GM10266 (cell line): ENCODE results near the gene COMP.
A peak's percentile ranks its signal among the peaks of the same experiment; 100 is the strongest.
"Not testable (repeated sequence)": the region's sequence is repeated elsewhere in the genome, so short reads cannot be mapped to it uniquely, and the experiment has no call there.

Source experiments
- DNase-seq: peaks from one replicate; pipeline ENCODE4 v3.0.0; 2012; ENCODE audit errors: extremely low spot score
- TF ChIP-seq, protein P1 (sequence below): IDR thresholded peaks from 2 replicates; pipeline ENCODE4 v1.5.1; 2012; ENCODE audit warnings: mild to moderate bottlenecking, low read depth; ENCODE audit not compliant: control insufficient read depth, insufficient read depth; ENCODE audit errors: missing control alignments

COMP gene

GRCh38 chr19:18832306-18833140 lies 41.4 kb upstream of the COMP start:
- DNase-seq: peak; percentile 49
- TF ChIP-seq, protein P1, sequence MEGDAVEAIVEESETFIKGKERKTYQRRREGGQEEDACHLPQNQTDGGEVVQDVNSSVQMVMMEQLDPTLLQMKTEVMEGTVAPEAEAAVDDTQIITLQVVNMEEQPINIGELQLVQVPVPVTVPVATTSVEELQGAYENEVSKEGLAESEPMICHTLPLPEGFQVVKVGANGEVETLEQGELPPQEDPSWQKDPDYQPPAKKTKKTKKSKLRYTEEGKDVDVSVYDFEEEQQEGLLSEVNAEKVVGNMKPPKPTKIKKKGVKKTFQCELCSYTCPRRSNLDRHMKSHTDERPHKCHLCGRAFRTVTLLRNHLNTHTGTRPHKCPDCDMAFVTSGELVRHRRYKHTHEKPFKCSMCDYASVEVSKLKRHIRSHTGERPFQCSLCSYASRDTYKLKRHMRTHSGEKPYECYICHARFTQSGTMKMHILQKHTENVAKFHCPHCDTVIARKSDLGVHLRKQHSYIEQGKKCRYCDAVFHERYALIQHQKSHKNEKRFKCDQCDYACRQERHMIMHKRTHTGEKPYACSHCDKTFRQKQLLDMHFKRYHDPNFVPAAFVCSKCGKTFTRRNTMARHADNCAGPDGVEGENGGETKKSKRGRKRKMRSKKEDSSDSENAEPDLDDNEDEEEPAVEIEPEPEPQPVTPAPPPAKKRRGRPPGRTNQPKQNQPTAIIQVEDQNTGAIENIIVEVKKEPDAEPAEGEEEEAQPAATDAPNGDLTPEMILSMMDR: peak; percentile 28

DNA sequence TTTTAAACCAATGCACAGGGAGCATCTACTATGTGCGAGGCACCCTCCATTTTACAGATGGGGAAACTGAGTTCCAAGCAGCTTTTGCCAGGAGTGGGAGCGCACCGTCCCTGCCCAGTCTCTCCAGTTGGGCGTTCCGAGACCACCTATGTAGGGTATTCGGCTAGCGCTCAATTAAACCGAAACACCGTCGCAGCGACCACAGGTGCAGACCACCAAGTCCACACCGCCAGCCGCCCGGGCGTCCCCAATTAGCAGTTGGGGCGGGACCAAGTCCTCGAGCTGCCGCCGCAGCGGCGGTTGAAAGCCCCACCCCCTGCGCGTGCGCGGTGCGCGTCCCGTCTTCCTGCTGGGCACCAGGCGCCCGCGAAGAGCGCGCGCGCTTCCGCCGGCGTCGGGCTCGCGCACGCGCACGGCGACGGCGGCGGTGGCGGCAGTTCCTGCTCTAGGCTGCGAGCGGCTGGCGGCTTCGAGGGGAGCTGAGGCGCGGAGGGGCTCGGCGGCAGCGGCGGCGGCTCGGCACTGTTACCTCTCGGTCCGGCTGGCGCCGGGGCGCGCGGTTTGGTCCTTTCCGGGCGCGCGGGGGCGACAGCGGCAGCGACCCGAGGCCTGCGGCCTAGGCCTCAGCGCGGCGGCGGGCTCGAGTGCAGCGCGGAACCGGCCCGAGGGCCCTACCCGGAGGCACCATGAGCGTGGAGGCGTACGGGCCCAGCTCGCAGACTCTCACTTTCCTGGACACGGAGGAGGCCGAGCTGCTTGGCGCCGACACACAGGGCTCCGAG lies 40.6 kb upstream of the COMP start, which contains the start of gene UPF1:
Gene UPF1, plus strand, starts transcription at position 436 of the 782 bp plus-strand sequence. Its CDS starts 251 bp downstream, at position 687.
- peak; percentile 98 for DNase-seq
- TF ChIP-seq, protein P1: no peak

DNA sequence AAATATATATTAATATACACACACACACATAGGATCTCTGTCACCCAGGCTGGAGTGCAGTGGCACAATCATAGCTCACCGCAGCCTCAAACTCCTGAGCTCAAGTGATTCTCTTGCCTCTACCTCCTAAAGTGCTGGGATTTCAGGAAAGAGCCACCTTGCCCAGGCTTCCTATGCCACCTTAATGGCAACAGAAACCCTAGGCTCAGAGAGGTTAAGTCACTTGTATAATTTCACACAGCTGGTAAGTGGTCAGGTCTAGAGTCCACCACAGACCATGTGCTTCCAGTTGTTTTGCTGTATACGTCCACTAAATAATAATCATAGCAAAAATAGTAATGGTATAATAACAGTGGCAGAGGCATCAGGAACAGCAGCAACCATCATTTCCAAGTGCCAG lies 39.4 kb upstream of the COMP start:
- DNase-seq: no peak
- TF ChIP-seq, protein P1: no peak

DNA sequence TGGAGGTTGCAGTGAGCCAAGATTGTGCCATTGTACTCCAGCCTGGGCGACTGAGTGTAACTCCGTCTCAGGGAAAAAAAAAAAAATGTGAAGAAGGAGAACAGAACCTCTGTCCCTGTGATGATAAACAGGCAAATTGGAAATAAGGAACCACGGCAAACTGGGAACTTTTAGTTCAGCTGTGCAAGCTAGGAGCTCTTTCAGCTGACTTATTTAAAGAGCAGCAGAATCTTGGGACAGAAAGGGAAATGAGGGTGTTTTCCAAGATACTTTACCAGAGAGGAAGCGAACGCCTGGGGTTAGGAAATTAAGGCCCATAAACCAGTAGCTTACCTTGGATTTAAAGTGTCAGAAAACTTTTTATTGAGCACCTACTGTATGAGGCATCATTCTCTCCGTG lies 37.7 kb upstream of the COMP start:
- DNase-seq: no peak
- TF ChIP-seq, protein P1: no peak

GRCh38 chr19:18817574-18817973 lies 26.5 kb upstream of the COMP start:
- TF ChIP-seq, protein P1: no peak
- no peak for DNase-seq

GRCh38 chr19:18816645-18817044 lies 25.5 kb upstream of the COMP start:
- DNase-seq: not testable (repeated sequence)

DNA sequence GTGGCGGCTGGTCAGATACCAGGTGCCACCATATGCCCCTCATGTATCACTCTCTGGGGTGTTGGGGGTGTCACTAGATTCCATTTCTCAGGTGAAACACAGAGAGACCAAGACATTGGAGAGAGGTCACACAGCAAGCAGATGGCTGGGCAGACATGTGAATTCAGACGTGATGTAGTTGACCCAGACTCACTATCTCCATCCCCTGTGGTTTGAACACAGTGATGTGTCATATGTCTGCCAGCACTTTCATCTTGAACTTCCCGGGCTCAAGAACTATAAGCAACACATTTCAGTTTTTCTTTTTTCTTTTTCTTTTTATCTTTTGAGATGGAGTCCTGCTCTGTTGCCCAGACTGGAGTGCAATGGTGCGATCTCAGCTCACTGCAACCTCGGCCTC lies 24.6 kb upstream of the COMP start:
- TF ChIP-seq, protein P1: no peak
- no peak for DNase-seq
